ENCODE results near the gene ZNF432. TPM values are rescaled to one million over a fixed set of nuclear protein-coding genes. Genes with fewer than 3 reads are reported as not detected.
A peak's percentile ranks its signal among the peaks of the same experiment; 100 is the strongest.
"Not testable (repeated sequence)": the region's sequence is repeated elsewhere in the genome, so short reads cannot be mapped to it uniquely, and the experiment has no call there.

ZNF432 gene
- 10 to 100 TPM; 21.3 to 31.0 TPM for total RNA-seq
- 14.9 TPM for polyA plus RNA-seq (2013, experiment 1 of 2)
- 17.3 TPM for polyA plus RNA-seq (2013, experiment 2 of 2)
- long read RNA-seq, experiment 1, partial matches to known transcripts: 0 of 10 reads
- long read RNA-seq, experiment 1, other reads (novel, unspliced or antisense): 10 of 10 reads
- long read RNA-seq, experiment 2, transcript ZNF432-201 (5 exons, 2,577 nt): major isoform, 10 of 14 reads
- long read RNA-seq, experiment 2, partial matches to known transcripts: 1 of 14 reads
- long read RNA-seq, experiment 2, other reads (novel, unspliced or antisense): 3 of 14 reads
- long read RNA-seq, experiment 3, full-length matches to known transcripts: 17 of 18 reads
- long read RNA-seq, experiment 3, partial matches to known transcripts: 0 of 18 reads
- long read RNA-seq, experiment 3, other reads (novel, unspliced or antisense): 1 of 18 reads
- long read RNA-seq, experiment 4, partial matches to known transcripts: 0 of 1 reads
- long read RNA-seq, experiment 4, other reads (novel, unspliced or antisense): 0 of 1 reads

- H3K9ac ChIP-seq (ENCODE audit: extremely low read depth, low read length, poor library complexity, severe bottlenecking): peak within 1 kb of the TSS; percentile 96
- H3K4me1 ChIP-seq (ENCODE audit: control insufficient read depth, insufficient read depth, low read length): no peaks in the 10 kb centered on the region
- peak within 1 kb of the TSS; percentile 98 for H3K27ac ChIP-seq (ENCODE audit: low read depth, low read length)
- H3K27me3 ChIP-seq (ENCODE audit: control insufficient read depth, insufficient read depth, low read length, poor library complexity, severe bottlenecking): no peaks in the 10 kb centered on the region
- Mint-ChIP-seq H3K27ac (peak within 1 kb of the TSS; percentile 99), H3K27me3 (ENCODE audit: insufficient read depth) (no peaks in the 10 kb centered on the region), H3K36me3 (ENCODE audit: low read depth) (peaks cover 55% of the 10 kb centered on the region), H3K9me3 (peaks cover 47% of the 10 kb centered on the region), H3K4me3 (peak within 1 kb of the TSS; percentile 83), H3K4me1 (no peaks in the 10 kb centered on the region)
- peaks cover 68% of the 10 kb centered on the region for H3K9me3 ChIP-seq (ENCODE audit: control insufficient read depth, low read length)
- 0 to 1% methylated on average over 40 to 59 of the region's 60 CpGs for WGBS, 2 experiments (ENCODE audit: insufficient coverage in 1 of 2, insufficient read length in 1 of 2)
- no peak for TF ChIP-seq CTCF (conservative IDR thresholded peaks at IDR 0.05)
- peak within 1 kb of the TSS; percentile 87 for H3K4me3 ChIP-seq (ENCODE audit: low read length)
- H3K36me3 ChIP-seq (ENCODE audit: control insufficient read depth, insufficient read depth, low read length): peaks cover 38% of the 10 kb centered on the region
- DNase-seq: peak; percentile 98
Observed at GRCh38 chr19:52048555-52049501, at the start of gene ZNF432. Gene ZNF432 (minus strand): TSS chr19:52048838. CDS start chr19:52046868, 1,970 bp downstream.

GRCh38 chr19:52096416-52096815 is 47.8 kb upstream of the ZNF432 start:
- H3K27me3 ChIP-seq (ENCODE audit: control insufficient read depth, insufficient read depth, low read length, poor library complexity, severe bottlenecking); H3K27ac Mint-ChIP-seq; DNase-seq; H3K27ac ChIP-seq (ENCODE audit: low read depth, low read length); H3K27me3 Mint-ChIP-seq (ENCODE audit: insufficient read depth); H3K4me1 ChIP-seq (ENCODE audit: control insufficient read depth, insufficient read depth, low read length); H3K9ac ChIP-seq (ENCODE audit: extremely low read depth, low read length, poor library complexity, severe bottlenecking): not testable (repeated sequence)
- WGBS, 2 experiments (ENCODE audit: insufficient coverage in 1 of 2, insufficient read length in 1 of 2): 95% methylated on average over 3 of the region's 3 CpGs; no CpG with 5 or more reads in 1 of the 2 experiments
- Mint-ChIP-seq H3K9me3 (peaks cover 66% of the 10 kb centered on the region), H3K36me3 (ENCODE audit: low read depth) (peaks cover 32% of the 10 kb centered on the region), H3K4me3 (peak overlapping the region; percentile 92), H3K4me1 (peaks cover 13% of the 10 kb centered on the region)
- Histone ChIP-seq H3K36me3 (ENCODE audit: control insufficient read depth, insufficient read depth, low read length) (peaks cover 24% of the 10 kb centered on the region), H3K9me3 (ENCODE audit: control insufficient read depth, low read length) (peaks cover 74% of the 10 kb centered on the region), H3K4me3 (ENCODE audit: low read length) (peak overlapping the region; percentile 98)

- TF ChIP-seq CTCF (conservative IDR thresholded peaks at IDR 0.05): peak; percentile 16
- Histone ChIP-seq H3K9me3 (ENCODE audit: control insufficient read depth, low read length) (peaks cover 78% of the 10 kb centered on the region), H3K27me3 (ENCODE audit: control insufficient read depth, insufficient read depth, low read length, poor library complexity, severe bottlenecking) (no peaks in the 10 kb centered on the region), H3K4me3 (ENCODE audit: low read length) (peak within 1 kb of the TSS; percentile 98), H3K4me1 (ENCODE audit: control insufficient read depth, insufficient read depth, low read length) (no peaks in the 10 kb centered on the region), H3K36me3 (ENCODE audit: control insufficient read depth, insufficient read depth, low read length) (peaks cover 35% of the 10 kb centered on the region), H3K9ac (ENCODE audit: extremely low read depth, low read length, poor library complexity, severe bottlenecking) (peak within 1 kb of the TSS; percentile 91), H3K27ac (ENCODE audit: low read depth, low read length) (no peak within 1 kb of the TSS)
- peak within 1 kb of the TSS; percentile 92 for H3K4me3 Mint-ChIP-seq
- H3K9me3 Mint-ChIP-seq: peaks cover 70% of the 10 kb centered on the region
- DNase-seq: peak; percentile 99
- H3K27ac Mint-ChIP-seq: peak within 1 kb of the TSS; percentile 93
- H3K4me1 Mint-ChIP-seq: peaks cover 13% of the 10 kb centered on the region
- peaks cover 2% of the 10 kb centered on the region for H3K27me3 Mint-ChIP-seq (ENCODE audit: insufficient read depth)
- H3K36me3 Mint-ChIP-seq (ENCODE audit: low read depth): peaks cover 42% of the 10 kb centered on the region
- 3 to 5% methylated on average over 39 to 59 of the region's 59 CpGs for WGBS, 2 experiments (ENCODE audit: insufficient coverage in 1 of 2, insufficient read length in 1 of 2)
Observed at GRCh38 chr19:52095172-52096014, 46.8 kb upstream of the ZNF432 start, which contains the start of gene ZNF841. Gene ZNF841 (minus strand): TSS chr19:52095765. CDS start chr19:52084801, 10,964 bp downstream.
